IPS-11a (cell line): ENCODE measurements around the gene GABRP.
A peak's percentile ranks its signal among the peaks of the same experiment; 100 is the strongest.

Source experiments
- H3K4me3 ChIP-seq: one replicate; pipeline ENCODE4 v1.5.1; 2013; ENCODE audit warnings: low read depth, low read length, control low read depth

Gene GABRP

GRCh38 chr5:170860415-170860814 lies 76.9 kb downstream of the GABRP start:
- no peak overlapping the region for H3K4me3 ChIP-seq

- H3K4me3 ChIP-seq = no peak overlapping the region
These were observed 77.5 kb downstream of the GABRP start for GRCh38 chr5:170860818-170861666.

GRCh38 chr5:170861667-170861916 lies 78.1 kb downstream of the GABRP start:
- peak overlapping the region; percentile 74 for H3K4me3 ChIP-seq

- peak within 1 kb of the TSS; percentile 74 for H3K4me3 ChIP-seq
These were observed 78.6 kb downstream of the GABRP start, which contains the start of gene RANBP17 for GRCh38 chr5:170861917-170862766. RANBP17 (plus strand) TSS chr5:170862018.

GRCh38 chr5:170863646-170864045 lies 80.1 kb downstream of the GABRP start:
- no peak overlapping the region for H3K4me3 ChIP-seq
